Measurements from ENCODE around the gene SOX5. TPM values are rescaled to one million over a fixed set of nuclear protein-coding genes. Genes with fewer than 3 reads are reported as not detected.

The SOX5 gene
- total RNA-seq, 1 donor from 2014 or later, result 1.3 TPM

DNA sequence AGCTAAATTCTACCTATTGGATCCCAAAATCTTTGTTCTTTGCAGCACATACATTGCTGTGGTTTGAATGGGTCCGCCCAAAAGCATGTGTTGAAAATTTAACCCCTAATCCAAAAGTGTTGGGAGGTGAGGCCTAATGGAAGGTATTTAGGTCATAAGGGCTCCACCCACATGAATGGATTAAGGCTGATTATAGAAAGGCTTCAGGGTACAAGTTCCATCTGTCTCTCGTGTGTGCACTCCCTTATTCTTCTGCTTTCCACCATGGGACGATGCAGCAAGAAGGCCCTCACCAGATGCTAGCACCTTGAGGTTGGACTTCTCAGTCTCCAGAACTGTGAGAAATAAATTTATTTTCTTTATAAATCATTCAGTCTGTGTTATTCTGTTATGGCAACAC lies 190.9 kb downstream of the SOX5 start:
- no peaks in the 10 kb centered on the region for H3K9me3 Mint-ChIP-seq
- H3K36me3 Mint-ChIP-seq (ENCODE audit: low read depth), result no peaks in the 10 kb centered on the region
- intact Hi-C loops (cut with micrococcal nuclease), result no loop called here
- DNase-seq (ENCODE audit: low spot score), result no peak
- no peaks in the 10 kb centered on the region for H3K4me1 Mint-ChIP-seq (ENCODE audit: low read depth)
- H3K4me3 Mint-ChIP-seq, result no peak overlapping the region
- H3K27me3 Mint-ChIP-seq (ENCODE audit: insufficient read depth), result no peaks in the 10 kb centered on the region
- H3K27ac Mint-ChIP-seq, result no peak overlapping the region

DNA sequence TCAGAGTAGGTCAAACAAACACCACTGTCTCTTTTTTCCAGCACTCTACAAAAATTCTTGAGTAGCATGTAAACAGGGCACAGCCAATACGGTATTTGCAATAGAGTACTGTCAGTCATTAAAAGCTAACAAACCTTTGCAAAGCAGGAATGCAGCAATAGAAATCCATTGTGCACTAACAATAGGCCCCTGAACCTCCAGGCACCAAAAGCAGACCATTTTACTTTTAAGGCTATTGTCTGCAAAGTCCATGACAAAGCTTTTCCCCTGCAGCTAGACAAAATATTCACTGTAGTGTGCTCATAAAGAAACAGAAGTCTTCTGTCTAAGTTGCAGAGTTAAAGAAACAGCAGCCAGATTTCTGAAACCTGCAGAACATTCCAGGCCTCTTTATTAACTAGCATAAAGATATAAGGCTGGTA lies 191.9 kb downstream of the SOX5 start:
- no peaks in the 10 kb centered on the region for H3K4me1 Mint-ChIP-seq (ENCODE audit: low read depth)
- DNase-seq (ENCODE audit: low spot score), result no peak
- H3K4me3 Mint-ChIP-seq, result no peak overlapping the region
- H3K27me3 Mint-ChIP-seq (ENCODE audit: insufficient read depth), result no peaks in the 10 kb centered on the region
- intact Hi-C loops (cut with micrococcal nuclease), result no loop called here
- no peaks in the 10 kb centered on the region for H3K9me3 Mint-ChIP-seq
- no peaks in the 10 kb centered on the region for H3K36me3 Mint-ChIP-seq (ENCODE audit: low read depth)
- no peak overlapping the region for H3K27ac Mint-ChIP-seq

DNA sequence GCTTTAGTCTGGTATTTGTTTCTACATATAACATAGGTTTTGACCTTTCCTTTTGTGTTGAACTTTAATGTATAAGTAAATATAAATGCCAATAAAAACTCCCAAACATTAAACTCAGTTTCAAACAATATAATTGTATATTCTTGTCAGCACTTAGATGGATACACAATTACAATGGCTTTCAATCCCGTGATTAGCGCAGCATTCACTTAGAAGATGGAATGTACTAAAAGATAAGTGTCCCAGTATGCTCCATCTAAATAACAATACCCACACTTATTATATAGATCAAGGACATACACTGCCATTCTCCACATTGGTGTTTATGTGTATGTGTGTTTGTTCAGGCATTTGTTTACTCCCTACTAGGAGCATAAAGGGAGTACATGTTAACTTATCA lies 193.1 kb downstream of the SOX5 start:
- Mint-ChIP-seq H3K4me1 (ENCODE audit: low read depth) (no peaks in the 10 kb centered on the region), H3K4me3 (no peak overlapping the region), H3K27ac (no peak overlapping the region), H3K36me3 (ENCODE audit: low read depth) (no peaks in the 10 kb centered on the region), H3K27me3 (ENCODE audit: insufficient read depth) (no peaks in the 10 kb centered on the region), H3K9me3 (no peaks in the 10 kb centered on the region)
- intact Hi-C loops (cut with micrococcal nuclease), result no loop called here
- DNase-seq (ENCODE audit: low spot score), result no peak

DNA sequence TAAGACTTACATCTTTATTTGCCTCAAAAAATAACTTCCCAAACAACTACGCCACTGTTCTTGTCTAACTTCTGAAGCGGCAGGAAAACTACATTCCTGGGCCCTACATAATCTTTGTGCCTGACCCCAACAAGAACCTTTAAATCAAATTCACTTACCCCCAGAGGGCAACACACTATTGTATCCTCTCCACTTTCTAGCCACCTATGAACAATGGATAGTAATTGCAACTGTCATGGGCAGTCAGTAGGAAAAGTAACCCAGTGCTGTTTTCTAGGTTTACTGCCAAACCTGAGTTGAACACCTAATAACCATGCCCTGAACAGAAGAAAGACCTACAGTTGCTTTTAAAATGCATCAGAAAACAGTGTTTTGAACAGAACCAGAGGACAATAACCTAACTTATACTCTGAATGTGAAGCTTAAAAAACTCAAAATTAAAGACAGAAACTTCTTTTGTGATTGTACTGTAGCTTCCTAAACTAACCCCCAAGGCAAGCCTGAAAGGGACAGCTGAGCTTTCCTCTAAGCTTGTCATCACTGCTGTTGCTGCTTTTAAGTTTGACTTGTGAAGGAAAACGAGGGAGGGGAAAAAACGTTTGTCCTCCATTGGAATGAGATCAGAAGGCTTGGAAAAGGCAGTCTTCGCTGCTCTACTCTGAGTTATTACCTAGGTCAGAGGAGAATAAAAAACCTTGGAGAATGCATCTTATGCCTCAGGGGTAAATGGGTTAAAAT lies 195.7 kb downstream of the SOX5 start:
- intact Hi-C loops (cut with micrococcal nuclease), result no loop called here
- H3K27ac Mint-ChIP-seq, result no peak overlapping the region
- no peak for DNase-seq (ENCODE audit: low spot score)
- no peaks in the 10 kb centered on the region for H3K9me3 Mint-ChIP-seq
- H3K27me3 Mint-ChIP-seq (ENCODE audit: insufficient read depth), result no peaks in the 10 kb centered on the region
- no peaks in the 10 kb centered on the region for H3K4me1 Mint-ChIP-seq (ENCODE audit: low read depth)
- no peak overlapping the region for H3K4me3 Mint-ChIP-seq
- no peaks in the 10 kb centered on the region for H3K36me3 Mint-ChIP-seq (ENCODE audit: low read depth)

DNA sequence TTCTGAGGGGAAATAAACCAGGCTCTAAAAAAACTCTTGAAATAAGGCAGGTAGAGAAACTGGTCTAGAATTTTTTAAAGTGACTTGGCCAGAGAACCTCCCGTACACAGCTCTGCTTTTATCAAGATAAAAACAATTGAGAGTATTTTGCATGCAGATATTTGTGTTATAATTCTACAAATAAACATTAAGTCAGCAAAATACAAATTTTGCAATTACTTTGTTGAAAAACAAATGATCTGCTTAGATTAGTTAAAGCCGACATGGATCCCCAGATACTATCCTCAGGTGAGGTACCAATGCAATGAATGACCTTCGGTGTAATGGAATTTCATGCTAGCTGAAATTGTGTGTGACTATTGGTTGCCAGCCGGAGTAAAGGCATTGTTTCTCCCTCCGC lies 197.2 kb downstream of the SOX5 start:
- intact Hi-C loops (cut with micrococcal nuclease), result no loop called here
- peaks cover 4% of the 10 kb centered on the region for H3K9me3 Mint-ChIP-seq
- no peaks in the 10 kb centered on the region for H3K36me3 Mint-ChIP-seq (ENCODE audit: low read depth)
- H3K27ac Mint-ChIP-seq, result no peak overlapping the region
- H3K4me1 Mint-ChIP-seq (ENCODE audit: low read depth), result no peaks in the 10 kb centered on the region
- no peak overlapping the region for H3K4me3 Mint-ChIP-seq
- DNase-seq (ENCODE audit: low spot score), result no peak
- no peaks in the 10 kb centered on the region for H3K27me3 Mint-ChIP-seq (ENCODE audit: insufficient read depth)

DNA sequence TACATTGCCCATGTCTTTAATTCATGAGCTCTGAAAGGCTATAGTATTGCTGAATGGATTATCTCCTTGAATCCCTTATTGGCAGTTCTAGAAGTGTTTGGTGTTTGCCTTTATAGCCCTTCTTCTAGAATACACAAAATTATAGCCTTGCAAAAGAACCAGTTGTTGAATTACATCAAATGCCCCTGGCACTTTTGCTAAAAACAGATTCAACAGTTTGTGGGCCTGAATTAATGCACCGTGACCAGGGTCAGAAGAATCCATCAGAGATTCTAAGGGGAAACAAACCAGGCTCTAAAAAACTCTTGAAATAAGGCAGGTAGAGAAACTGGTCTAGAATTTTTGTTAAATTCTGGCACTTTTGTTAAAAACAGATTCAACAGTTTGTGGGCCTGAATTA lies 197.8 kb downstream of the SOX5 start:
- no peak overlapping the region for H3K27ac Mint-ChIP-seq
- no peaks in the 10 kb centered on the region for H3K36me3 Mint-ChIP-seq (ENCODE audit: low read depth)
- intact Hi-C loops (cut with micrococcal nuclease), result no loop called here
- H3K4me1 Mint-ChIP-seq (ENCODE audit: low read depth), result no peaks in the 10 kb centered on the region
- no peak for DNase-seq (ENCODE audit: low spot score)
- H3K9me3 Mint-ChIP-seq, result peaks cover 9% of the 10 kb centered on the region
- H3K4me3 Mint-ChIP-seq, result no peak overlapping the region
- H3K27me3 Mint-ChIP-seq (ENCODE audit: insufficient read depth), result no peaks in the 10 kb centered on the region

DNA sequence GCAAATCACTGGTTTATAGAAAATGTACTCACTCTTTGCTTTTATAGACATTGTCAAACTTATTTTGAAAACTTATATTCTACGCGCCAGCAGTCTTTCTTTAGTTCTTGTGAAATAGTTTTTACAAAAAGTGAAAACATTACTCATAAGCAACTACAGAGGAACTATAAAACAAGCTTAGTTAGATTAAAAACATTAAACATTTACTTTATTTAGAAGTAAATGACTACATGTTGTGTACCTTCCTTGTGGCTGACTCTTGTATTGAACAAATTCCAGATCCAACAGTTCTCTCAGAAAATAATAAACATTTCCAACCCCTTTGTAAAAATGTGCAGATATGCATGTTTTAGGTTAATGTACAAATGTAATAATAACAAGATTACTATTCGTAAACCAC lies 198.5 kb downstream of the SOX5 start:
- Mint-ChIP-seq H3K36me3 (ENCODE audit: low read depth) (no peaks in the 10 kb centered on the region), H3K4me3 (no peak overlapping the region)

DNA sequence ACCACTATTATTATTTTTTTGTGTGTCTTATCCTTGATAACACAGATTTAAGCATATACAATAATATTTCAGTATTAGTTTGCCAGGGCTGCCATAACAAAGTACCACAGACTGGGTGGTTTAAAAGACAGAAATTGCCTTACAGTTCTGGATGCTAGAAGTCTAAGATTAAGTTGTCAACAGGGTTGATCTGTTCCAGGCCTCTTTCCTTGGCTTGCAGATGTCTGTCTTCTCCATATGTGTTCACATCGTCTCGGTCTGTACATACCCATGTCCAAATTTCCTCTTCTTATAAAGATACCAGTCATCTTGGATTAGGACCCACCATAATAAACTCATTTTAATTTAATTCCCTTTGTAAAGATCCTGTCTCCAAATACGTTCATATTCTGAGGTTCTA lies 204.8 kb downstream of the SOX5 start:
- Mint-ChIP-seq H3K4me3 (no peak overlapping the region), H3K27ac (no peak overlapping the region), H3K36me3 (ENCODE audit: low read depth) (no peaks in the 10 kb centered on the region), H3K9me3 (peaks cover 13% of the 10 kb centered on the region), H3K4me1 (ENCODE audit: low read depth) (no peaks in the 10 kb centered on the region), H3K27me3 (ENCODE audit: insufficient read depth) (no peaks in the 10 kb centered on the region)
- no peak for DNase-seq (ENCODE audit: low spot score)
- intact Hi-C loops (cut with micrococcal nuclease), result no loop called here

More for the DNA sequence above, 198.5 kb downstream of the SOX5 start:
- Mint-ChIP-seq H3K27ac (no peak overlapping the region), H3K4me1 (ENCODE audit: low read depth) (no peaks in the 10 kb centered on the region), H3K9me3 (peaks cover 9% of the 10 kb centered on the region), H3K27me3 (ENCODE audit: insufficient read depth) (no peaks in the 10 kb centered on the region)
- no peak for DNase-seq (ENCODE audit: low spot score)
- intact Hi-C loops (cut with micrococcal nuclease), result no loop called here

DNA sequence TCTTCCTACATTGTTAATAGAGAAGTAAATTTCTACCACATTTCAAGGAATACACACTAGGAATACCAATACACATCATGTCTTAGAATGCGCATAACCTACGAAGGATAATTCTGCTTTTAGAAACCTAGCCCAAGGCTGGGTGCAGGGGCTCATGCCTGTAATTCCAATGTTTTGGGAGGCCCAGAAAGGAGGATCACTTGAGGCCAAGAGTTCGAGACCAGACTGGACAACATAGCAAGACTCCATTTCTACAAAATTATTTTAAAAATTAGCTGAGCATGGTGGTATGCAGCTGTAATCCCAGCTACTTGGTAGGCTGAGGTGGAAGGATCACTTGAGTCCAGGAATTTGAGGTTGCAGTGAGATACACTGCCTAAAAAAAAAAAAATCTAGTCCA lies 206.9 kb downstream of the SOX5 start:
- peaks cover 12% of the 10 kb centered on the region for H3K9me3 Mint-ChIP-seq
- H3K27me3 Mint-ChIP-seq (ENCODE audit: insufficient read depth), result no peaks in the 10 kb centered on the region
- no peaks in the 10 kb centered on the region for H3K36me3 Mint-ChIP-seq (ENCODE audit: low read depth)
- no peak for DNase-seq (ENCODE audit: low spot score)
- no peak overlapping the region for H3K27ac Mint-ChIP-seq
- intact Hi-C loops (cut with micrococcal nuclease), result no loop called here
- no peaks in the 10 kb centered on the region for H3K4me1 Mint-ChIP-seq (ENCODE audit: low read depth)
- H3K4me3 Mint-ChIP-seq, result no peak overlapping the region

DNA sequence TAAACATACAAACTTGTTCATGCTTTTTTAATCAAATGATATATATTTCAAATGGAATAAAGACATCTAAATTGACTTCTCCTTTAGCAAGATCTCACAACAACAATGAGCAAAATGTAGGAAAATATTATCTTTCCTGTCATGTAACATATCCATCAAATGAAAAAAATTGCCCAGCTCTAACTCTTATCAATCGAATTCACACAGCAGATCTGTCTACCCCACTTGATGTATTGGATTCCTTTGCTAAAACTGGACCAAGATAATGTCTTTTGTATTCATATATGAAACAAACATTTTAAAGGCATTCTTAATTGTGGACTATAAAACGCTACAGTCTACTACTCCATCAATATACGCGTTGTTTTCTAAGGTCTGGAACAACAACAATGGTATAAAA lies 218.0 kb downstream of the SOX5 start:
- no peaks in the 10 kb centered on the region for H3K4me1 Mint-ChIP-seq (ENCODE audit: low read depth)
- DNase-seq (ENCODE audit: low spot score), result no peak
- intact Hi-C loops (cut with micrococcal nuclease), result no loop called here
- H3K27ac Mint-ChIP-seq, result no peak overlapping the region
- no peaks in the 10 kb centered on the region for H3K27me3 Mint-ChIP-seq (ENCODE audit: insufficient read depth)
- no peak overlapping the region for H3K4me3 Mint-ChIP-seq
- H3K9me3 Mint-ChIP-seq, result peaks cover 3% of the 10 kb centered on the region
- no peaks in the 10 kb centered on the region for H3K36me3 Mint-ChIP-seq (ENCODE audit: low read depth)

DNA sequence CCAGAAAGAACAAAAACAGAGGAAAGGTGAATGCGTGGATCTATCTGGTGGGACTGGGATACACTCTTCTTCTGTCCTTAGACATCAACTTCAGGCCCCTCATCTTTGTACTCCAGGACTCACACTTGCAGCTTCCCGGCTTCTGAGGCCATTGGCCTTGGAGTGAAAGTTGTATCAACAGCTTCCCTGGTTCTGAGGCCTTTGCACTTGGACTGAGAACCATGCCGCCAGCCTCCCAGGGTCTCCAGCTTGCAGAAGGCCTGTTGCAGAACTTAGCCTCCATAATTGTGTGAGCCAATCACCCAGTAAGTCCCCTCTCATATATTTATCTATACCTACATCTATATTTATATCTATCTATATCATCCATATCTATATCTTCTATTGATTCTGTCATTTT lies 218.4 kb downstream of the SOX5 start:
- Mint-ChIP-seq H3K4me1 (ENCODE audit: low read depth) (no peaks in the 10 kb centered on the region), H3K9me3 (peaks cover 3% of the 10 kb centered on the region), H3K4me3 (no peak overlapping the region), H3K27me3 (ENCODE audit: insufficient read depth) (no peaks in the 10 kb centered on the region), H3K27ac (no peak overlapping the region), H3K36me3 (ENCODE audit: low read depth) (no peaks in the 10 kb centered on the region)
- DNase-seq (ENCODE audit: low spot score), result no peak
- intact Hi-C loops (cut with micrococcal nuclease), result no loop called here

DNA sequence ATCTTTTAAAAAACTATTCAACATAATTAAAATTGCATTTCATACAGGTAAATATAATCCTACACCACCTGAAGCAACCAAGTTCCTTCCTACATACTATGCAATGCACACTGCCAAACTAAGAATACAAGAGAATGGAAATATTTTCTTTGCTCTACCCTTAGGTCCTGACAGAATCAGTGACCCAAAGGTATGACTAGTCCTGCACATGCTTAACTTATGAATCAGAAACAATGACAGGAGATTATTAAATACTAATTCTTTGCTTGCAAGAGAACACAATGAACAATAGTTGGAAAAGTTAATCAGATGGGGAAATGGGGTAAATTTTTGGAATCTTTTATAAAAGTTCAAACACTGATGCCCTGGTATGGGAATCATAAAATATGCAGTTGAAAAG lies 220.1 kb downstream of the SOX5 start:
- no peaks in the 10 kb centered on the region for H3K4me1 Mint-ChIP-seq (ENCODE audit: low read depth)
- H3K27ac Mint-ChIP-seq, result no peak overlapping the region
- intact Hi-C loops (cut with micrococcal nuclease), result no loop called here
- DNase-seq (ENCODE audit: low spot score), result no peak
- no peaks in the 10 kb centered on the region for H3K36me3 Mint-ChIP-seq (ENCODE audit: low read depth)
- no peak overlapping the region for H3K4me3 Mint-ChIP-seq
- peaks cover 7% of the 10 kb centered on the region for H3K9me3 Mint-ChIP-seq
- H3K27me3 Mint-ChIP-seq (ENCODE audit: insufficient read depth), result no peaks in the 10 kb centered on the region

DNA sequence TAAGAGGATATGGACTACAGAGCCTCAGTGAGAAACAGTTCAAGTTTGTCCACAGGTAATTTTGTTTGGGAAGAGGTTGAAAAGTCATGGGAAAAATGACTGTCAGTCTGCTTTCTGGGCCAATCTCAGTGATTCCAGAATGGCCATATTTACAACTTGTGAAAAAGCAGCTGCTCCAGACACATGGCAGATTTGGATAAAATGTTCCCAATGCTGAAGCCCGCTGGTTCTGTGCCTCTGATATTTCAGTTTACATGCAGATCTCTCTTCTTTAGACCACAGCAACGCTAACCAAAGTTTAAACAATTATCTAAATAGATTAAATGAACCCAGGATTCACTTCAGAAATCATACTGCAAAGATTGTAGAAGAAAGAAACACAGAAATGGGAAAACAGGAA lies 222.8 kb downstream of the SOX5 start:
- H3K27me3 Mint-ChIP-seq (ENCODE audit: insufficient read depth), result no peaks in the 10 kb centered on the region
- no peak for DNase-seq (ENCODE audit: low spot score)
- H3K4me1 Mint-ChIP-seq (ENCODE audit: low read depth), result no peaks in the 10 kb centered on the region
- no peaks in the 10 kb centered on the region for H3K36me3 Mint-ChIP-seq (ENCODE audit: low read depth)
- peaks cover 7% of the 10 kb centered on the region for H3K9me3 Mint-ChIP-seq
- H3K27ac Mint-ChIP-seq, result no peak overlapping the region
- H3K4me3 Mint-ChIP-seq, result no peak overlapping the region
- intact Hi-C loops (cut with micrococcal nuclease), result no loop called here

DNA sequence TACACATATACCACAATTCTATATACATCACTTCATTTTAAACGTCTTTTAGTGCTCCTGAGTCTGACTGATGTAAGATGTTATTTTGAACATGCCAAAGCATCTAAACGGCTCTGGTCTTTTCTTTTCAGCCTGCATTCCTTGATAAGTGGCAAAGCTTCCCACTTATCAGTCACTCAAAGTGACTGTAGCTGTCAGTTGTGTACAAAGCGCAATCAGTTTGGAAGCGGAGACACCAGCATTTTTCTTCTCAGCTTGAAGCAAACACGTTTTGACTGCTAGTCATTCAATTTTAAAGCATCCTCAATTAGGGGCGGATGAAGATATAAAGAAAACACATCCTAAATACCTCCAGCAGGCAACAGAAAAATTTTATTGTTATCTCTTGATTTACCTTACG lies 226.8 kb downstream of the SOX5 start:
- H3K4me3 Mint-ChIP-seq, result no peak overlapping the region
- peaks cover 4% of the 10 kb centered on the region for H3K9me3 Mint-ChIP-seq

More for the DNA sequence above, 226.8 kb downstream of the SOX5 start:
- H3K4me1 Mint-ChIP-seq (ENCODE audit: low read depth), result no peaks in the 10 kb centered on the region
- DNase-seq (ENCODE audit: low spot score), result no peak
- no peaks in the 10 kb centered on the region for H3K36me3 Mint-ChIP-seq (ENCODE audit: low read depth)
- no peak overlapping the region for H3K27ac Mint-ChIP-seq
- no peaks in the 10 kb centered on the region for H3K27me3 Mint-ChIP-seq (ENCODE audit: insufficient read depth)
- intact Hi-C loops (cut with micrococcal nuclease), result no loop called here
